OCI-LY7 (cell line): Measurements from ENCODE around the gene SRPK2. TPM values are rescaled to one million over a fixed set of nuclear protein-coding genes. Genes with fewer than 3 reads are reported as not detected.
"Not testable (repeated sequence)": the region's sequence is repeated elsewhere in the genome, so short reads cannot be mapped to it uniquely, and the experiment has no call there.

Experiments
- BruUV-seq: library from RNA; stranded (reverse); fragments of 400-500 nt; replicated peaks from 2 replicates; lab custom pipeline; 2021; lab: Mats Ljungman, UMichigan
- CTCF ChIA-PET: fragments of 300-600 bp; sonication (Branson Sonifier 250); formaldehyde crosslinking; loops from one replicate; lab custom pipeline; 2022; ENCODE audit warnings: antibody characterized with exemption; ENCODE audit not compliant: unreplicated experiment; lab: Charles Lee
- POLR2A ChIA-PET: fragments of 300-600 bp; sonication (Branson Sonifier 250); formaldehyde crosslinking; loops from one replicate; lab custom pipeline; 2022; ENCODE audit warnings: antibody characterized with exemption; lab: Charles Lee
- DNase-seq: peaks from one replicate; pipeline ENCODE4 v3.0.0-alpha.2; 2015; ENCODE audit warnings: low spot score
- H2AFZ ChIP-seq: fragments of 200-600 bp; sonication (generic), shearing (Covaris generic); 2 replicates; pipeline ENCODE4 v1.6.1; 2014; ENCODE audit warnings: mild to moderate bottlenecking, antibody characterized with exemption, low read length, moderate library complexity
- H3K27ac ChIP-seq: fragments of 200-600 bp; sonication (generic); 2 replicates; pipeline ENCODE4 v1.5.1; 2014; ENCODE audit warnings: mixed run types, low read depth, mild to moderate bottlenecking, moderate library complexity, low read length, inconsistent platforms; ENCODE audit not compliant: poor library complexity, severe bottlenecking
- H3K36me3 ChIP-seq: fragments of 200-600 bp; sonication (generic); 2 replicates; pipeline ENCODE4 v1.6.1; 2014; ENCODE audit warnings: mild to moderate bottlenecking, antibody characterized with exemption, low read length, moderate library complexity, mixed read lengths; ENCODE audit not compliant: insufficient read depth
- H3K4me1 ChIP-seq: fragments of 200-600 bp; sonication (generic); 2 replicates; pipeline ENCODE4 v1.5.1; 2014; ENCODE audit warnings: mild to moderate bottlenecking, low read length; ENCODE audit not compliant: insufficient read depth, poor library complexity, severe bottlenecking
- H3K4me2 ChIP-seq: fragments of 200-600 bp; sonication (generic); 2 replicates; pipeline ENCODE4 v1.6.1; 2014; ENCODE audit warnings: mild to moderate bottlenecking, low read length
- H3K4me3 ChIP-seq: fragments of 200-600 bp; sonication (generic); 2 replicates; pipeline ENCODE4 v1.5.1; 2014; ENCODE audit warnings: mild to moderate bottlenecking, low read depth, low read length; ENCODE audit not compliant: poor library complexity, severe bottlenecking
- H3K79me2 ChIP-seq: fragments of 200-600 bp; sonication (generic); 2 replicates; pipeline ENCODE4 v1.6.1; 2016; ENCODE audit warnings: low read depth, mild to moderate bottlenecking, low read length, moderate library complexity, mixed read lengths; ENCODE audit not compliant: insufficient read depth
- H3K9me2 ChIP-seq: fragments of 200-600 bp; sonication (generic); 2 replicates; pipeline ENCODE4 v1.6.1; 2016; ENCODE audit warnings: mild to moderate bottlenecking, low read length, mixed read lengths; ENCODE audit not compliant: insufficient read depth
- H3K9me3 ChIP-seq: fragments of 200-600 bp; sonication (generic); 2 replicates; pipeline ENCODE4 v1.6.1; 2014; ENCODE audit warnings: mild to moderate bottlenecking, mixed run types, low read length, mixed read lengths
- H4K20me1 ChIP-seq: fragments of 200-600 bp; sonication (generic); 2 replicates; pipeline ENCODE4 v1.6.1; 2014; ENCODE audit warnings: mild to moderate bottlenecking, antibody characterized with exemption, low read length, moderate library complexity, mixed read lengths; ENCODE audit not compliant: insufficient read depth
- CTCF ChIP-seq: fragments of 200-600 bp; sonication (generic); conservative IDR thresholded peaks from 2 replicates; pipeline ENCODE4 v1.5.1; 2014; ENCODE audit warnings: mild to moderate bottlenecking, antibody characterized with exemption, low read length, moderate library complexity, mixed read lengths
- EZH2phosphoT487 ChIP-seq: fragments of 200-600 bp; sonication (generic); IDR thresholded peaks from 2 replicates; pipeline ENCODE4 v1.6.1; 2018; ENCODE audit warnings: low read depth, borderline replicate concordance, mild to moderate bottlenecking, mixed run types, antibody characterized with exemption, low read length, moderate library complexity, mixed read lengths
- intact Hi-C: fragments of 100-400 bp; cut with micrococcal nuclease; formaldehyde crosslinking; loops from one replicate; pipeline ENCODE4 v1.10.0; 2022; ENCODE audit not compliant: unreplicated experiment
- total RNA-seq, 2 experiments: library from RNA; depleted of rRNA in 1 of 2; stranded (reverse); fragments of >200 nt in 1 of 2; shearing (Covaris generic) in 1 of 2; gene quantifications; 2 replicates each; pipeline ENCODE4 v1.2.3, GENCODE V29; 2014 to 2022

Gene SRPK2
- total RNA-seq, 2 experiments from 2014 or later: 22.1 to 26.8 TPM

DNA sequence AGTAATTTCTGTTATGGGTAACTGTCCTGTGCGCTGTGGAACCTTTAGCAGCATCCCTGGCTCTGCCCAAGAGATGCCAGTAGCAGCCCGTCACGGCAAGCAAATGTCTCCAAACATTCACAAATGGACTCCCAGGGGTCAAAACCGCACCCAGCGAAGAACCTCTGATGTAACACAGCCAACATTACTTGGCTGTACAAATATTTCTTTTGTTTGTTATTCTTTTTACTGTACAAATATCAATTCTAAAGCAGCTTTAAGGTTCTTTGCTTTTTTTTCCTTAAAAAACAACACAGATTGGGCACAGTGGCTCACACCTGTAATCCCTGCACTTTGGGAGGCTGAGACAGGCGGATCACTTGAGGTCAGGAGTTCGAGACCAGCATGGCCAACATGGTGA is 192.2 kb downstream of the SRPK2 start:
- no peaks in the 10 kb centered on the region for H3K9me2 ChIP-seq

GRCh38 chr7:105195891-105196290 is 192.8 kb downstream of the SRPK2 start:
- H3K27ac ChIP-seq: no peak overlapping the region
- H3K79me2 ChIP-seq: no peaks in the 10 kb centered on the region
- no peak overlapping the region for H3K4me2 ChIP-seq
- no peak overlapping the region for H2AFZ ChIP-seq
- TF ChIP-seq CTCF (no peak), EZH2phosphoT487 (no peak)
- H3K4me1 ChIP-seq: peaks cover 11% of the 10 kb centered on the region
- BruUV-seq: no TSS peak
- no peaks in the 10 kb centered on the region for H3K9me2 ChIP-seq
- CTCF ChIA-PET: no interaction called here
- H3K36me3 ChIP-seq: no peaks in the 10 kb centered on the region
- POLR2A ChIA-PET: no interaction called here
- no peaks in the 10 kb centered on the region for H3K9me3 ChIP-seq
- DNase-seq: no peak
- no peak overlapping the region for H3K4me3 ChIP-seq
- intact Hi-C loops: no loop called here
- H4K20me1 ChIP-seq: no peaks in the 10 kb centered on the region

More for the DNA sequence above, 192.2 kb downstream of the SRPK2 start:
- Histone ChIP-seq H3K4me2 (no peak overlapping the region), H3K27ac (no peak overlapping the region), H3K9me3 (no peaks in the 10 kb centered on the region), H3K79me2 (no peaks in the 10 kb centered on the region), H3K4me1 (peaks cover 11% of the 10 kb centered on the region), H3K36me3 (no peaks in the 10 kb centered on the region), H3K4me3 (no peak overlapping the region), H4K20me1 (no peaks in the 10 kb centered on the region), H2AFZ (no peak overlapping the region)
- no peak for TF ChIP-seq EZH2phosphoT487
- TF ChIP-seq CTCF: no peak
- CTCF ChIA-PET: no interaction called here
- POLR2A ChIA-PET: no interaction called here
- intact Hi-C loops: no loop called here
- no TSS peak for BruUV-seq
- DNase-seq: no peak

DNA sequence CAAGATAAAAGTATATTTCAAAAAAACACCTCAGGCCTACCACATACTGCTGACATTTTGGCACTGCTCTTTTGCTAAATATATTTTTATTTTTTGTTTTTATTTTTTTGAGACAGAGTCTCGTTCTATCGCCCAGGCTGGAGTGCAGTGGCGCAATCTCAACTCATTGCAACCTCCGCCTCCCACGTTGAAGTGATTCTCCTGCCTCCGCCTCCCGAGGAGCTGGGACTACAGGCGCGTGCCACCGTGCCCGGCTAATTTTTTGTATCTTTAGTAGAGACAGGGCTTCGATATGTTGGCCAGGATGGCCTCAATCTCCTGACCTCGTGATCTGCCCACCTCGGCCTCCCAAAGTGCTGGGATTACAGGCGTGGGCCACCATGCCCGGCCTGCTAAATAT is 193.8 kb downstream of the SRPK2 start:
- H3K4me2 ChIP-seq, H4K20me1 ChIP-seq, intact Hi-C loops, CTCF ChIA-PET, H3K27ac ChIP-seq, H3K4me3 ChIP-seq, H2AFZ ChIP-seq, H3K79me2 ChIP-seq, H3K9me3 ChIP-seq, H3K9me2 ChIP-seq, DNase-seq, BruUV-seq, H3K36me3 ChIP-seq: not testable (repeated sequence)
- POLR2A ChIA-PET: interaction anchor here (0.5 kb wide), 1 partner anchor 17 kb away, joined by 3 read pairs; no protein-coding TSS in a partner anchor
- peaks cover 11% of the 10 kb centered on the region for H3K4me1 ChIP-seq
